A673 (cell line): ENCODE results near the gene CDH15.

Source experiments
- EZH2 ChIP-seq: fragments of 200-600 bp; sonication (generic); IDR thresholded peaks from 2 replicates; pipeline ENCODE4 v1.6.1; 2017; ENCODE audit warnings: borderline replicate concordance, low read depth, mild to moderate bottlenecking, mixed read lengths, antibody characterized with exemption, low read length; ENCODE audit not compliant: poor library complexity, severe bottlenecking
- TF ChIP-seq, protein P1 (sequence below): fragments of 300-800, 200-600 bp; sonication (generic); conservative IDR thresholded peaks from 2 replicates; pipeline ENCODE4 v1.5.1; 2017; ENCODE audit warnings: low read depth, mild to moderate bottlenecking, antibody characterized with exemption, low read length, moderate library complexity, mixed read lengths

DNA sequence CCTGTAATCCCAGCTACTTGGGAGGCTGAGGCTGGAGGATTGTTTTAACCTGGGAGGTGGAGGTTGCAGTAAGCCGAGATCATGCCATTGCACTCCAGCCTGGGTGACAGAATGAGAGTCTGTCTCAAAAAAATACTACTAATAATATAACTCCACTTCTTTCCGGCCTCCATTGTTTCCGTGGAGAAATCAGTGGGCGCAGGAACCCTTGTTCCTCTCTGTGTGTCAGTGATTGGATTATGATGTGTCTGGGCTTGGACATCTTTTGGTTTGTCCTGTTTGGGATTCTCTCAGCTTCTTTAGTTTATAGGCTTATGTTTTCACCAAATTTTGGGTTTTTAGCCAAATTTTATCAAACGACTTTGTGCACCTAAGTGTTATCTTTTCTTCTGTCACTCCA lies 41.1 kb upstream of the CDH15 start:
- TF ChIP-seq, protein P1, sequence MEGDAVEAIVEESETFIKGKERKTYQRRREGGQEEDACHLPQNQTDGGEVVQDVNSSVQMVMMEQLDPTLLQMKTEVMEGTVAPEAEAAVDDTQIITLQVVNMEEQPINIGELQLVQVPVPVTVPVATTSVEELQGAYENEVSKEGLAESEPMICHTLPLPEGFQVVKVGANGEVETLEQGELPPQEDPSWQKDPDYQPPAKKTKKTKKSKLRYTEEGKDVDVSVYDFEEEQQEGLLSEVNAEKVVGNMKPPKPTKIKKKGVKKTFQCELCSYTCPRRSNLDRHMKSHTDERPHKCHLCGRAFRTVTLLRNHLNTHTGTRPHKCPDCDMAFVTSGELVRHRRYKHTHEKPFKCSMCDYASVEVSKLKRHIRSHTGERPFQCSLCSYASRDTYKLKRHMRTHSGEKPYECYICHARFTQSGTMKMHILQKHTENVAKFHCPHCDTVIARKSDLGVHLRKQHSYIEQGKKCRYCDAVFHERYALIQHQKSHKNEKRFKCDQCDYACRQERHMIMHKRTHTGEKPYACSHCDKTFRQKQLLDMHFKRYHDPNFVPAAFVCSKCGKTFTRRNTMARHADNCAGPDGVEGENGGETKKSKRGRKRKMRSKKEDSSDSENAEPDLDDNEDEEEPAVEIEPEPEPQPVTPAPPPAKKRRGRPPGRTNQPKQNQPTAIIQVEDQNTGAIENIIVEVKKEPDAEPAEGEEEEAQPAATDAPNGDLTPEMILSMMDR = no peak
- TF ChIP-seq EZH2 = no peak
